Neural progenitor cell (in vitro differentiated cells): ENCODE measurements around the gene SCAI. TPM values are rescaled to one million over a fixed set of nuclear protein-coding genes. Genes with fewer than 3 reads are reported as not detected.

Experiments
- DNase-seq: peaks from one replicate; pipeline ENCODE4 v3.0.0-alpha.2; 2016; ENCODE audit warnings: low spot score
- H2AFZ ChIP-seq: fragments of 200-600 bp; sonication (generic); replicated peaks from 2 replicates; pipeline ENCODE4 v1.6.1; 2016; ENCODE audit warnings: antibody characterized with exemption
- H3F3A ChIP-seq: fragments of 200-600 bp; sonication (generic); 2 replicates; pipeline ENCODE4 v1.6.1; 2016; ENCODE audit warnings: antibody characterized with exemption, low read depth
- H3K27ac ChIP-seq: fragments of 200-600 bp; sonication (generic); 2 replicates; pipeline ENCODE4 v1.5.1; 2016; ENCODE audit warnings: mild to moderate bottlenecking
- H3K27me3 ChIP-seq: fragments of 200-600 bp; sonication (generic); 2 replicates; pipeline ENCODE4 v1.6.1; 2016; ENCODE audit warnings: mild to moderate bottlenecking, moderate library complexity
- H3K36me3 ChIP-seq: fragments of 200-600 bp; sonication (generic); 2 replicates; pipeline ENCODE4 v1.5.1; 2016
- H3K4me1 ChIP-seq: fragments of 200-600 bp; sonication (generic); 2 replicates; pipeline ENCODE4 v1.6.1; 2016; ENCODE audit warnings: mixed run types
- H3K4me2 ChIP-seq: fragments of 200-600 bp; sonication (generic); 2 replicates; pipeline ENCODE4 v1.6.1; 2016
- H3K4me3 ChIP-seq: fragments of 200-600 bp; sonication (generic); 2 replicates; pipeline ENCODE4 v1.5.1; 2016
- H3K79me2 ChIP-seq: fragments of 200-600 bp; sonication (generic); 2 replicates; pipeline ENCODE4 v1.6.1; 2016; ENCODE audit warnings: low read depth
- H3K9ac ChIP-seq: fragments of 200-600 bp; sonication (generic); 2 replicates; pipeline ENCODE4 v1.6.1; 2016
- H3K9me3 ChIP-seq: fragments of 200-600 bp; sonication (generic); 2 replicates; pipeline ENCODE4 v1.5.1; 2016; ENCODE audit warnings: low read depth
- H4K20me1 ChIP-seq: fragments of 200-600 bp; sonication (generic); 2 replicates; pipeline ENCODE4 v1.6.1; 2016; ENCODE audit warnings: low read depth
- H3K27ac Mint-ChIP-seq: 3 replicates; pipeline ENCODE4 v1.8.0; 2021; ENCODE audit warnings: mixed read lengths
- H3K27me3 Mint-ChIP-seq: 2 replicates; pipeline ENCODE4 v1.8.0; 2022; ENCODE audit warnings: low read depth, mild to moderate bottlenecking, inconsistent platforms, moderate library complexity, mixed read lengths; ENCODE audit not compliant: insufficient read depth
- H3K36me3 Mint-ChIP-seq: 3 replicates; pipeline ENCODE4 v1.8.0; 2021; ENCODE audit warnings: mixed read lengths
- H3K4me1 Mint-ChIP-seq: 3 replicates; pipeline ENCODE4 v1.8.0; 2021; ENCODE audit warnings: mixed read lengths
- H3K4me3 Mint-ChIP-seq: 3 replicates; pipeline ENCODE4 v1.8.0; 2021; ENCODE audit warnings: mild to moderate bottlenecking, moderate library complexity, mixed read lengths
- H3K9me3 Mint-ChIP-seq: 3 replicates; pipeline ENCODE4 v1.8.0; 2020; ENCODE audit warnings: mixed read lengths
- CTCF ChIP-seq: fragments of 200-600 bp; sonication (generic); IDR thresholded peaks from 2 replicates; pipeline ENCODE4 v1.5.1; 2017; ENCODE audit warnings: antibody characterized with exemption, mild to moderate bottlenecking
- EZH2 ChIP-seq: fragments of 200-600 bp; sonication (generic); IDR thresholded peaks from 2 replicates; pipeline ENCODE4 v1.6.1; 2017; ENCODE audit warnings: antibody characterized with exemption, mild to moderate bottlenecking, moderate library complexity
- EZH2phosphoT487 ChIP-seq: fragments of 200-600 bp; sonication (generic); IDR thresholded peaks from 2 replicates; pipeline ENCODE4 v1.6.1; 2017; ENCODE audit warnings: antibody characterized with exemption
- total RNA-seq: library from RNA; depleted of rRNA; stranded (reverse); fragments of >200 nt; gene quantifications from 2 replicates; pipeline ENCODE4 v1.2.3, GENCODE V29; 2015; ENCODE audit warnings: low replicate concordance

Gene SCAI
- total RNA-seq, 1 donor from 2014 or later, result 30.2 TPM

GRCh38 chr9:125153712-125154367 is 10.5 kb upstream of the SCAI start:
- H3K27me3 Mint-ChIP-seq, result no peaks in the 10 kb centered on the region
- Histone ChIP-seq H3F3A (no peaks in the 10 kb centered on the region), H2AFZ (no peak overlapping the region), H3K4me2 (no peak overlapping the region), H3K9ac (no peak overlapping the region), H3K36me3 (peaks cover 10% of the 10 kb centered on the region), H3K27ac (no peak overlapping the region), H4K20me1 (peaks cover 4% of the 10 kb centered on the region), H3K27me3 (no peaks in the 10 kb centered on the region), H3K79me2 (no peaks in the 10 kb centered on the region), H3K4me1 (no peaks in the 10 kb centered on the region), H3K9me3 (no peaks in the 10 kb centered on the region), H3K4me3 (no peak overlapping the region)
- no peaks in the 10 kb centered on the region for H3K4me1 Mint-ChIP-seq
- H3K27ac Mint-ChIP-seq, result no peak overlapping the region
- peaks cover 22% of the 10 kb centered on the region for H3K36me3 Mint-ChIP-seq
- no peak for TF ChIP-seq CTCF
- TF ChIP-seq EZH2phosphoT487, result no peak
- TF ChIP-seq EZH2, result no peak
- no peak overlapping the region for H3K4me3 Mint-ChIP-seq
- no peak for DNase-seq
- no peaks in the 10 kb centered on the region for H3K9me3 Mint-ChIP-seq

GRCh38 chr9:125151730-125152129 is 8.4 kb upstream of the SCAI start:
- no peak overlapping the region for H3K4me3 Mint-ChIP-seq
- no peaks in the 10 kb centered on the region for H3K27me3 Mint-ChIP-seq
- H3K36me3 ChIP-seq, result peaks cover 10% of the 10 kb centered on the region
- no peak overlapping the region for H3K27ac ChIP-seq
- H4K20me1 ChIP-seq, result peaks cover 4% of the 10 kb centered on the region
- H3K79me2 ChIP-seq, result no peaks in the 10 kb centered on the region
- H3K27ac Mint-ChIP-seq, result no peak overlapping the region
- H3K27me3 ChIP-seq, result no peaks in the 10 kb centered on the region
- H3K4me3 ChIP-seq, result no peak overlapping the region
- H3K4me1 ChIP-seq, result no peaks in the 10 kb centered on the region
- no peaks in the 10 kb centered on the region for H3K9me3 ChIP-seq
- no peak for TF ChIP-seq EZH2phosphoT487
- TF ChIP-seq EZH2, result no peak
- no peak for TF ChIP-seq CTCF
- H3K4me2 ChIP-seq, result no peak overlapping the region
- DNase-seq, result no peak
- no peak overlapping the region for H3K9ac ChIP-seq
- peaks cover 6% of the 10 kb centered on the region for H3F3A ChIP-seq
- no peaks in the 10 kb centered on the region for H3K4me1 Mint-ChIP-seq
- peaks cover 22% of the 10 kb centered on the region for H3K36me3 Mint-ChIP-seq
- H2AFZ ChIP-seq, result no peak overlapping the region
- H3K9me3 Mint-ChIP-seq, result no peaks in the 10 kb centered on the region

GRCh38 chr9:125150349-125151245 is 7.3 kb upstream of the SCAI start:
- no peaks in the 10 kb centered on the region for H3K4me1 Mint-ChIP-seq
- no peak overlapping the region for H3K27ac ChIP-seq

More at GRCh38 chr9:125150349-125151245, 7.3 kb upstream of the SCAI start:
- Histone ChIP-seq H3K79me2 (no peaks in the 10 kb centered on the region), H4K20me1 (peaks cover 4% of the 10 kb centered on the region), H3K9ac (no peak overlapping the region), H3K9me3 (no peaks in the 10 kb centered on the region), H3F3A (peaks cover 13% of the 10 kb centered on the region), H3K4me3 (no peak overlapping the region), H3K4me2 (no peak overlapping the region), H3K4me1 (no peaks in the 10 kb centered on the region), H2AFZ (no peak overlapping the region), H3K27me3 (no peaks in the 10 kb centered on the region), H3K36me3 (peaks cover 10% of the 10 kb centered on the region)
- TF ChIP-seq EZH2phosphoT487 (no peak), CTCF (no peak), EZH2 (no peak)
- no peaks in the 10 kb centered on the region for H3K27me3 Mint-ChIP-seq
- peaks cover 22% of the 10 kb centered on the region for H3K36me3 Mint-ChIP-seq
- H3K9me3 Mint-ChIP-seq, result no peaks in the 10 kb centered on the region
- H3K4me3 Mint-ChIP-seq, result no peak overlapping the region
- no peak for DNase-seq
- H3K27ac Mint-ChIP-seq, result no peak overlapping the region
